H9 (cell line): Measurements from ENCODE around the gene MTHFD1. TPM values are rescaled to one million over a fixed set of nuclear protein-coding genes. Genes with fewer than 3 reads are reported as not detected.
"Not testable (repeated sequence)": the region's sequence is repeated elsewhere in the genome, so short reads cannot be mapped to it uniquely, and the experiment has no call there.

ENCODE experiments used
- DNase-seq: peaks from one replicate; pipeline ENCODE4 v3.0.0-alpha.2; 2017
- H2AFZ ChIP-seq: one replicate; pipeline ENCODE4 v1.6.1; 2013; ENCODE audit warnings: mild to moderate bottlenecking, low read length, control low read depth, moderate library complexity
- H2AK5ac ChIP-seq: 2 replicates; pipeline ENCODE4 v1.6.1; 2013; ENCODE audit warnings: low read length, control low read depth, mixed read lengths; ENCODE audit not compliant: insufficient read length
- H2BK120ac ChIP-seq: one replicate; pipeline ENCODE4 v1.6.1; 2013; ENCODE audit warnings: low read depth, mild to moderate bottlenecking, low read length, control low read depth, inconsistent platforms; ENCODE audit not compliant: poor library complexity, severe bottlenecking
- H2BK12ac ChIP-seq: 2 replicates; pipeline ENCODE4 v1.6.1; 2013; ENCODE audit warnings: low read length, control low read depth, mixed read lengths, low read depth; ENCODE audit not compliant: insufficient read length
- H2BK15ac ChIP-seq: 2 replicates; pipeline ENCODE4 v1.6.1; 2013; ENCODE audit warnings: low read depth, low read length, control low read depth
- H2BK20ac ChIP-seq: one replicate; pipeline ENCODE4 v1.6.1; 2013; ENCODE audit warnings: low read depth, mild to moderate bottlenecking, low read length, control low read depth, inconsistent platforms; ENCODE audit not compliant: poor library complexity, severe bottlenecking
- H2BK5ac ChIP-seq: 2 replicates; pipeline ENCODE4 v1.6.1; 2013; ENCODE audit warnings: low read length, control low read depth, mixed read lengths; ENCODE audit not compliant: insufficient read length
- H3K14ac ChIP-seq: 2 replicates; pipeline ENCODE4 v1.6.1; 2013; ENCODE audit warnings: low read length, control low read depth; ENCODE audit not compliant: insufficient read depth
- H3K18ac ChIP-seq: 2 replicates; pipeline ENCODE4 v1.6.1; 2013; ENCODE audit warnings: low read depth, mild to moderate bottlenecking, mixed read lengths, low read length, control low read depth; ENCODE audit not compliant: insufficient read length
- H3K23ac ChIP-seq: 2 replicates; pipeline ENCODE4 v1.6.1; 2013; ENCODE audit warnings: low read length, control low read depth, mixed read lengths, low read depth; ENCODE audit not compliant: insufficient read length
- H3K23me2 ChIP-seq: 2 replicates; pipeline ENCODE4 v1.6.1; 2013; ENCODE audit warnings: low read depth, mild to moderate bottlenecking, mixed read lengths, low read length, control low read depth; ENCODE audit not compliant: insufficient read length, poor library complexity, severe bottlenecking
- H3K27ac ChIP-seq: 2 replicates; pipeline ENCODE4 v1.5.1; 2013; ENCODE audit warnings: low read length, control low read depth, mixed read lengths, low read depth; ENCODE audit not compliant: insufficient read length
- H3K27me3 ChIP-seq: 2 replicates; pipeline ENCODE4 v1.6.1; 2013; ENCODE audit warnings: low read length, control low read depth, inconsistent platforms; ENCODE audit not compliant: insufficient read depth
- H3K4ac ChIP-seq: 2 replicates; pipeline ENCODE4 v1.6.1; 2013; ENCODE audit warnings: low read depth, mild to moderate bottlenecking, control low read depth, inconsistent platforms, low read length, moderate library complexity
- H3K4me1 ChIP-seq: 2 replicates; pipeline ENCODE4 v1.6.1; 2013; ENCODE audit warnings: low read length, control low read depth, inconsistent platforms; ENCODE audit not compliant: insufficient read depth
- H3K4me2 ChIP-seq: 2 replicates; pipeline ENCODE4 v1.6.1; 2013; ENCODE audit warnings: low read length, control low read depth, mixed read lengths; ENCODE audit not compliant: insufficient read length, insufficient read depth
- H3K56ac ChIP-seq: 2 replicates; pipeline ENCODE4 v1.6.1; 2013; ENCODE audit warnings: low read depth, mild to moderate bottlenecking, mixed read lengths, low read length, control low read depth; ENCODE audit not compliant: insufficient read length
- H3K79me1 ChIP-seq: 2 replicates; pipeline ENCODE4 v1.6.1; 2013; ENCODE audit warnings: low read depth, mild to moderate bottlenecking, moderate library complexity, low read length, control low read depth, inconsistent platforms; ENCODE audit not compliant: insufficient read depth, poor library complexity, severe bottlenecking
- H3K79me2 ChIP-seq: 2 replicates; pipeline ENCODE4 v1.6.1; 2013; ENCODE audit warnings: low read length, control low read depth, inconsistent platforms; ENCODE audit not compliant: insufficient read depth
- H3K9ac ChIP-seq: 2 replicates; pipeline ENCODE4 v1.6.1; 2013; ENCODE audit warnings: low read length, control low read depth, mixed read lengths; ENCODE audit not compliant: insufficient read length; ENCODE audit errors: extremely low read depth
- H3K9me3 ChIP-seq: one replicate; pipeline ENCODE4 v1.6.1; 2013; ENCODE audit warnings: low read depth, low read length, inconsistent platforms; ENCODE audit not compliant: control insufficient read depth
- H3T11ph ChIP-seq: one replicate; pipeline ENCODE4 v1.6.1; 2013; ENCODE audit warnings: mild to moderate bottlenecking, low read length, control low read depth, inconsistent platforms
- H4K20me1 ChIP-seq: one replicate; pipeline ENCODE4 v1.6.1; 2013; ENCODE audit not compliant: control insufficient read depth, insufficient read length, insufficient read depth
- H4K5ac ChIP-seq: 2 replicates; pipeline ENCODE4 v1.6.1; 2013; ENCODE audit warnings: low read depth, mild to moderate bottlenecking, mixed read lengths, low read length, control low read depth; ENCODE audit not compliant: insufficient read length
- H4K8ac ChIP-seq: replicated peaks from 2 replicates; pipeline ENCODE4 v1.6.1; 2013; ENCODE audit warnings: low read length, control low read depth, mixed read lengths, low read depth; ENCODE audit not compliant: insufficient read length
- H4K91ac ChIP-seq: 2 replicates; pipeline ENCODE4 v1.6.1; 2013; ENCODE audit warnings: low read depth, mild to moderate bottlenecking, moderate library complexity, mixed read lengths, low read length, control low read depth; ENCODE audit not compliant: insufficient read length
- H3K27ac Mint-ChIP-seq, 3 experiments: 2 replicates in 2 of 3; 3 replicates in 1 of 3; pipeline ENCODE4 v1.8.0; 2020 to 2021; ENCODE audit warnings: mixed read lengths in 3 of 3, mild to moderate bottlenecking in 1 of 3, moderate library complexity in 1 of 3
- H3K27me3 Mint-ChIP-seq: 2 replicates; pipeline ENCODE4 v1.8.0; 2021; ENCODE audit warnings: low read depth, mild to moderate bottlenecking, moderate library complexity, mixed read lengths
- H3K36me3 Mint-ChIP-seq, 3 experiments: 2 replicates in 2 of 3; 3 replicates in 1 of 3; pipeline ENCODE4 v1.8.0; 2020 to 2021; ENCODE audit warnings: low read depth in 3 of 3, mixed read lengths in 3 of 3; ENCODE audit not compliant: insufficient read depth in 1 of 3
- H3K4me1 Mint-ChIP-seq, 2 experiments: 2 replicates each; pipeline ENCODE4 v1.8.0; 2020; ENCODE audit warnings: mixed read lengths in 2 of 2
- H3K4me3 Mint-ChIP-seq, 2 experiments: 2 replicates in 1 of 2; 3 replicates in 1 of 2; pipeline ENCODE4 v1.8.0; 2020 to 2021; ENCODE audit warnings: mild to moderate bottlenecking in 2 of 2, mixed read lengths in 2 of 2, moderate library complexity in 1 of 2
- H3K9me3 Mint-ChIP-seq, 2 experiments: 2 replicates in 1 of 2; 3 replicates in 1 of 2; pipeline ENCODE4 v1.8.0; 2020; ENCODE audit warnings: mild to moderate bottlenecking in 2 of 2, mixed read lengths in 2 of 2, moderate library complexity in 1 of 2
- WGBS: extraction: QIAGEN DNeasy Blood & Tissue Kit; methylation state at CpG from one replicate; pipeline ENCODE4 v1.1.7; 2013; ENCODE audit warnings: missing lambda C conversion rate, low lambda C conversion rate, mixed read lengths; ENCODE audit not compliant: insufficient read length; ENCODE audit errors: extremely low coverage; 5-methylcytosine and 5-hydroxymethylcytosine counted together
- total RNA-seq: library from RNA; stranded (reverse); gene quantifications from 2 replicates; pipeline ENCODE4 v1.2.1, GENCODE V29; 2021
- TF ChIP-seq, protein P1 (sequence below): fragments of 200-600 bp; sonication (generic); conservative IDR thresholded peaks from 3 replicates; pipeline ENCODE4 v1.8.0; 2021; ENCODE audit warnings: antibody characterized with exemption, mild to moderate bottlenecking

MTHFD1 gene
- total RNA-seq, 1 experiment from 2014 or later, result 203 TPM

DNA sequence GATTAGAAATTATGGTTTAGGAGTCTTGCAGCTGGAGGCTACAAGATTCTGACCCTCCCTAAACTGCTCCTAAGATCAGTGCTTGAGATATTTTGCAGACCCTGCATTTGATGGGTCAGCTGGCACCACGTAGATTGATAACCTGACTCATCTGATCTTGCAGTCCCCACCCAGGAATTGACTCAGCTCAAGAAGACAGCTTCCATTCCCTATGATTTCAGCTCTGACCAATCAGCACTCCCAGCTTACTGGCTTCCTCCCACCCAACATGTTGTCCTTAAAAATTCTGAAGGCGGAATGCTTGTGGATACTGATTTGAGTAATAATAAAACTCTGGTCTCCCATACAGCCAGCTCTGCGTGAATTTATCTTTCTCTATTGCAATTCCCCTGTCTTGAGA, 23.2 kb upstream of the MTHFD1 start:
- Histone ChIP-seq H2BK20ac (no peak overlapping the region), H3K79me1 (no peaks in the 10 kb centered on the region), H4K91ac (no peak overlapping the region), H2AK5ac (no peak overlapping the region), H3K79me2 (no peaks in the 10 kb centered on the region), H3K14ac (no peak overlapping the region), H2BK15ac (no peak overlapping the region), H3K9me3 (no peaks in the 10 kb centered on the region), H2BK120ac (no peak overlapping the region), H3K18ac (no peak overlapping the region), H3T11ph (no peak overlapping the region), H2BK12ac (no peak overlapping the region), H4K20me1 (no peaks in the 10 kb centered on the region), H3K23ac (no peak overlapping the region), H4K5ac (no peak overlapping the region), H4K8ac (no peak overlapping the region), H3K23me2 (no peaks in the 10 kb centered on the region), H3K9ac (no peak overlapping the region), H2AFZ (no peak overlapping the region), H3K56ac (no peak overlapping the region), H3K4ac (no peak overlapping the region), H2BK5ac (no peak overlapping the region), H3K27me3 (no peaks in the 10 kb centered on the region), H3K27ac (no peak overlapping the region), H3K4me2 (no peak overlapping the region), H3K4me1 (no peaks in the 10 kb centered on the region)
- Mint-ChIP-seq H3K9me3 (no peaks in the 10 kb centered on the region), H3K4me1 (peaks cover 3 to 20% of the 10 kb centered on the region in 2 experiments), H3K27ac (no peak overlapping the region), H3K36me3 (no peaks in the 10 kb centered on the region), H3K4me3 (no peak overlapping the region), H3K27me3 (no peaks in the 10 kb centered on the region)
- TF ChIP-seq, protein P1, sequence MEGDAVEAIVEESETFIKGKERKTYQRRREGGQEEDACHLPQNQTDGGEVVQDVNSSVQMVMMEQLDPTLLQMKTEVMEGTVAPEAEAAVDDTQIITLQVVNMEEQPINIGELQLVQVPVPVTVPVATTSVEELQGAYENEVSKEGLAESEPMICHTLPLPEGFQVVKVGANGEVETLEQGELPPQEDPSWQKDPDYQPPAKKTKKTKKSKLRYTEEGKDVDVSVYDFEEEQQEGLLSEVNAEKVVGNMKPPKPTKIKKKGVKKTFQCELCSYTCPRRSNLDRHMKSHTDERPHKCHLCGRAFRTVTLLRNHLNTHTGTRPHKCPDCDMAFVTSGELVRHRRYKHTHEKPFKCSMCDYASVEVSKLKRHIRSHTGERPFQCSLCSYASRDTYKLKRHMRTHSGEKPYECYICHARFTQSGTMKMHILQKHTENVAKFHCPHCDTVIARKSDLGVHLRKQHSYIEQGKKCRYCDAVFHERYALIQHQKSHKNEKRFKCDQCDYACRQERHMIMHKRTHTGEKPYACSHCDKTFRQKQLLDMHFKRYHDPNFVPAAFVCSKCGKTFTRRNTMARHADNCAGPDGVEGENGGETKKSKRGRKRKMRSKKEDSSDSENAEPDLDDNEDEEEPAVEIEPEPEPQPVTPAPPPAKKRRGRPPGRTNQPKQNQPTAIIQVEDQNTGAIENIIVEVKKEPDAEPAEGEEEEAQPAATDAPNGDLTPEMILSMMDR, result no peak
- no peak for DNase-seq
- WGBS, result no CpG with 5 or more reads among the region's 3 CpGs

DNA sequence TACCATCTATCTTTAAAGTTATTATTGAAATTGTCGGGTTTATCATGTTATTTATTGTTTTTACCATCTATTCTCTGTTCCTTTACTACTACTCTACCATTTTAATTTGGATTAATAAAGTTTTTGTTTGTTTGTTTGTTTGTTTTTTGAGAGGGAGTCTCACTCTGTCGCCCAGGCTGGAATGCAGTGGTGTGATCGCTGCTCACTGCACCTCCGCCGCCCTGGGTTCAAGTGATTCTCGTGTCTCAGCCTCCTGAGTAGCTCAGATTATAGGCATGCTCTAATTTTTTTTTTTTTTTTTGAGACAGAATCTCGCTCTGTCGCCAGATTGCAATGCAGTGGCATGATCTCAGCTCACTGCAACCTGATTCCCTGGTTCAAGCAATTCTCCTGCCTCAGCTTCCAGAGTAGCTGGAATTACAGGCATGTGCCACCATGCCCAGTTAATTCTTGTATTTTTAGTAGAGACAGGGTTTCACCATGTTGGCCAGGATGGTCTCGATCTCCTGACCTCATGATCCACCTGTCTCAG, 22.7 kb upstream of the MTHFD1 start:
- not testable (repeated sequence) for H2BK15ac ChIP-seq, H2AFZ ChIP-seq, H3K23ac ChIP-seq, H2BK12ac ChIP-seq, H3K4ac ChIP-seq, H3K4me2 ChIP-seq, H2AK5ac ChIP-seq, H4K20me1 ChIP-seq, H3K4me3 Mint-ChIP-seq, H4K8ac ChIP-seq, H2BK120ac ChIP-seq, H3K27me3 ChIP-seq, H3K27ac ChIP-seq, H3K14ac ChIP-seq, H4K5ac ChIP-seq, H3K56ac ChIP-seq, H3K9ac ChIP-seq, H3K9me3 Mint-ChIP-seq, H3K27me3 Mint-ChIP-seq, H3K36me3 Mint-ChIP-seq, H3T11ph ChIP-seq, H2BK5ac ChIP-seq, H3K79me2 ChIP-seq, H3K18ac ChIP-seq, H3K79me1 ChIP-seq, H3K9me3 ChIP-seq, H4K91ac ChIP-seq, DNase-seq, H3K4me1 ChIP-seq, H2BK20ac ChIP-seq, H3K23me2 ChIP-seq
- peak overlapping the region in 1 of 3 experiments; percentile 82; a peak in 1 of 7 replicates for H3K27ac Mint-ChIP-seq
- H3K4me1 Mint-ChIP-seq, result peaks cover 3 to 20% of the 10 kb centered on the region in 2 experiments
- no CpG with 5 or more reads among the region's 9 CpGs for WGBS
